Measurements from ENCODE around the gene MATN1. TPM values are rescaled to one million over a fixed set of nuclear protein-coding genes. Genes with fewer than 3 reads are reported as not detected.
A peak's percentile ranks its signal among the peaks of the same experiment; 100 is the strongest.

MATN1 gene
- total RNA-seq, 1 donor from 2014 or later, result not detected

GRCh38 chr1:30704271-30704670, 19.1 kb downstream of the MATN1 start:
- H3K27me3 ChIP-seq, result no peaks in the 10 kb centered on the region
- no peaks in the 10 kb centered on the region for H3K9me3 ChIP-seq
- H3K36me3 ChIP-seq, result no peaks in the 10 kb centered on the region
- DNase-seq (peak; percentile 62), ATAC-seq (no peak)
- no peaks in the 10 kb centered on the region for H3K4me1 ChIP-seq
- no peak overlapping the region for H3K27ac ChIP-seq
- intact Hi-C loops (cut with DNase I), result no loop called here
- no peak overlapping the region for H3K4me3 ChIP-seq
- TF ChIP-seq CTCF (IDR thresholded peaks at IDR 0.05), result no peak

- no peaks in the 10 kb centered on the region for H3K36me3 ChIP-seq
- H3K4me1 ChIP-seq, result no peaks in the 10 kb centered on the region
- no peaks in the 10 kb centered on the region for H3K27me3 ChIP-seq
- intact Hi-C loops (cut with DNase I), result no loop called here
- TF ChIP-seq CTCF (IDR thresholded peaks at IDR 0.05), result no peak
- DNase-seq (no peak), ATAC-seq (no peak)
- H3K9me3 ChIP-seq, result no peaks in the 10 kb centered on the region
- H3K27ac ChIP-seq, result no peak overlapping the region
- H3K4me3 ChIP-seq, result no peak overlapping the region
Measured at GRCh38 chr1:30702823-30703222, 20.6 kb downstream of the MATN1 start.

DNA sequence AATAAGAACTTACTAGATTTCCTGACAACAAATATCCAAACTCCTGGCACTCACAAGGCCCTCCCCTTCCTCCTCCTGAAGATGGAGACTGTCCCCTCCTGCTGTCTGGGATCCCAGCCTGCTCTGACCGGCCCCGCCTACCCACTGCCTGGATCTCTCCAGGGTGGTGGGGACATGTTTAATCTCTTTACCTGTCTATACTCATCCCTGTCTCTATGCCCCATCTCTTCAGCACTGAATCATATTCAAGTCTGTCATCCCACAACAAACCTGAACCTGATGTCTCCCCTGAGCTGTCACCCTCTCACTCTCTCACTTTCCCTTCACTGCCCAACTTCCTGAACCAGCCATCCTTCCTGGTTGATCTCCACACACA, 22.1 kb downstream of the MATN1 start:
- Histone ChIP-seq H3K4me3 (no peak overlapping the region), H3K27me3 (no peaks in the 10 kb centered on the region), H3K27ac (no peak overlapping the region), H3K9me3 (no peaks in the 10 kb centered on the region), H3K36me3 (no peaks in the 10 kb centered on the region), H3K4me1 (no peaks in the 10 kb centered on the region)
- intact Hi-C loops (cut with DNase I), result no loop called here
- no peak for TF ChIP-seq CTCF (IDR thresholded peaks at IDR 0.05)
- DNase-seq (no peak), ATAC-seq (no peak)

GRCh38 chr1:30700528-30701257, 22.7 kb downstream of the MATN1 start:
- ATAC-seq, result no peak
- intact Hi-C loops (cut with DNase I), result no loop called here
- H3K27me3 ChIP-seq, result no peaks in the 10 kb centered on the region

DNA sequence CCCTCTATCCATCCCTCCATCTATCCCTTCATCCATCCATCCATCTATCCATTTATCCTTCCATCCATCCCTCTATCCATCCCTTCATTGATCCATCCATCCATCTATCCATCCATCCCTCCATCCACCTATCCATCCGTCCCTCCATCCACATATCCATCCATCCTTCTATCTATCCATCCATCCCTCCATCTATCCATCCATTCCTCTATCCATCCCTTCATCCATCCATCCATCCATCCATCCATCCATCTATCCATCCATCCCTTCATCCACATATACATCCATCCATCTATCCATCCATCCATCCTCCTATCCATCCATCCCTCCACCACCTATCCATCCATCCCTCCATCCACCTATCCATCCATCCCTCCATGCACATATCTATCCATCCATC, 23.6 kb downstream of the MATN1 start:
- Histone ChIP-seq H3K4me3 (no peak overlapping the region), H3K9me3 (no peaks in the 10 kb centered on the region), H3K27me3 (no peaks in the 10 kb centered on the region), H3K36me3 (no peaks in the 10 kb centered on the region), H3K4me1 (no peaks in the 10 kb centered on the region), H3K27ac (no peak overlapping the region)
- ATAC-seq (no peak), DNase-seq (no peak)
- intact Hi-C loops (cut with DNase I), result no loop called here
- TF ChIP-seq CTCF (IDR thresholded peaks at IDR 0.05), result no peak

More at GRCh38 chr1:30700528-30701257, 22.7 kb downstream of the MATN1 start:
- DNase-seq, result no peak
- no peaks in the 10 kb centered on the region for H3K4me1 ChIP-seq
- no peak overlapping the region for H3K4me3 ChIP-seq
- no peak for TF ChIP-seq CTCF (IDR thresholded peaks at IDR 0.05)
- H3K27ac ChIP-seq, result no peak overlapping the region
- H3K36me3 ChIP-seq, result no peaks in the 10 kb centered on the region
- no peaks in the 10 kb centered on the region for H3K9me3 ChIP-seq

All from upper lobe of right lung (tissue), 1 donor.